OCI-LY3 (cell line): ENCODE results near the gene ZSWIM6.

Experiments
- EZH2phosphoT487 ChIP-seq: fragments of 200-600 bp; shearing (Covaris generic); IDR thresholded peaks from 2 replicates; pipeline ENCODE4 v1.6.1; 2018; ENCODE audit warnings: antibody characterized with exemption, mixed run types, low read depth
- TF ChIP-seq, protein P1 (sequence below): fragments of 200-600, 300-600 bp; sonication (generic); IDR thresholded peaks from 2 replicates; pipeline ENCODE4 v1.5.1; 2014; ENCODE audit warnings: antibody characterized with exemption, low read length, low read depth

DNA sequence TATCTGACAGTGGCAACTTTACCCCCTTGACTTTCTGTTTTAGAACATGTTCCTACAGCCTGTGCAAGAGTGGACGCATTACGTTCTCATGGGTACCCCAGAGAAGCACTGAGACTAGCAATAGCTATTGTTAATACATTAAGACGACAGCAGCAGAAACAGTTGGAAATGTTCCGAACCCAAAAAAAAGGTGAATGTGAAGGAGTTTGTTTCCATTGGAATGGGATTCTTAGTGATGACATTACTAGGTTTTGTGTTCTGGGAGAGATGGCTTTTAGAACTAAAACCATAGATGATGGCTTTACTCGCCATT is 194.1 kb downstream of the ZSWIM6 start:
- TF ChIP-seq, protein P1, sequence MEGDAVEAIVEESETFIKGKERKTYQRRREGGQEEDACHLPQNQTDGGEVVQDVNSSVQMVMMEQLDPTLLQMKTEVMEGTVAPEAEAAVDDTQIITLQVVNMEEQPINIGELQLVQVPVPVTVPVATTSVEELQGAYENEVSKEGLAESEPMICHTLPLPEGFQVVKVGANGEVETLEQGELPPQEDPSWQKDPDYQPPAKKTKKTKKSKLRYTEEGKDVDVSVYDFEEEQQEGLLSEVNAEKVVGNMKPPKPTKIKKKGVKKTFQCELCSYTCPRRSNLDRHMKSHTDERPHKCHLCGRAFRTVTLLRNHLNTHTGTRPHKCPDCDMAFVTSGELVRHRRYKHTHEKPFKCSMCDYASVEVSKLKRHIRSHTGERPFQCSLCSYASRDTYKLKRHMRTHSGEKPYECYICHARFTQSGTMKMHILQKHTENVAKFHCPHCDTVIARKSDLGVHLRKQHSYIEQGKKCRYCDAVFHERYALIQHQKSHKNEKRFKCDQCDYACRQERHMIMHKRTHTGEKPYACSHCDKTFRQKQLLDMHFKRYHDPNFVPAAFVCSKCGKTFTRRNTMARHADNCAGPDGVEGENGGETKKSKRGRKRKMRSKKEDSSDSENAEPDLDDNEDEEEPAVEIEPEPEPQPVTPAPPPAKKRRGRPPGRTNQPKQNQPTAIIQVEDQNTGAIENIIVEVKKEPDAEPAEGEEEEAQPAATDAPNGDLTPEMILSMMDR = no peak
- TF ChIP-seq EZH2phosphoT487 = no peak
